CD4-positive, alpha-beta memory T cell (primary cell): ENCODE results near the gene CEBPE. TPM values are rescaled to one million over a fixed set of nuclear protein-coding genes. Genes with fewer than 3 reads are reported as not detected.
A peak's percentile ranks its signal among the peaks of the same experiment; 100 is the strongest.
"Not testable (repeated sequence)": the region's sequence is repeated elsewhere in the genome, so short reads cannot be mapped to it uniquely, and the experiment has no call there.

Experiments
- CTCF ChIA-PET: fragments of 350-600 bp; sonication (Branson Sonifier 250); formaldehyde crosslinking; loops from one replicate; lab custom pipeline; 2021; ENCODE audit warnings: inconsistent platforms; ENCODE audit not compliant: partially characterized antibody; lab: Charles Lee
- POLR2A ChIA-PET: fragments of 350-600 bp; sonication (Branson Sonifier 250); formaldehyde crosslinking; loops from one replicate; lab custom pipeline; 2021; ENCODE audit not compliant: partially characterized antibody; lab: Charles Lee
- DNase-seq, 5 donors: peaks; one replicate each; pipeline versions ENCODE4 v3.0.0 to v3.0.0-alpha.2; 2020 to 2022; ENCODE audit warnings: mixed read lengths in 1 of 5
- H3K27ac ChIP-seq: one replicate; pipeline ENCODE4 v1.7.0; 2013; ENCODE audit warnings: low read depth, low read length
- H3K27me3 ChIP-seq: 2 replicates; pipeline ENCODE4 v1.7.0; 2013; ENCODE audit warnings: mild to moderate bottlenecking, low read length, moderate library complexity; ENCODE audit not compliant: insufficient read depth
- H3K36me3 ChIP-seq: 2 replicates; pipeline ENCODE4 v1.7.0; 2013; ENCODE audit warnings: mild to moderate bottlenecking, low read length, moderate library complexity; ENCODE audit not compliant: insufficient read depth
- H3K4me1 ChIP-seq: 2 replicates; pipeline ENCODE4 v1.7.0; 2013; ENCODE audit warnings: mild to moderate bottlenecking, low read length, moderate library complexity; ENCODE audit not compliant: insufficient read depth
- H3K4me3 ChIP-seq, 2 donors: one replicate each; pipeline ENCODE4 v1.7.0; 2013; ENCODE audit warnings: low read length in 2 of 2, mild to moderate bottlenecking in 1 of 2
- H3K9me3 ChIP-seq, 2 donors: one replicate each; pipeline ENCODE4 v1.7.0; 2013; ENCODE audit warnings: low read length in 2 of 2, control low read depth in 1 of 2; ENCODE audit not compliant: control insufficient read depth in 1 of 2
- H3K27ac Mint-ChIP-seq, 7 donors: one replicate each; pipeline ENCODE4 v1.8.0; 2020 to 2021; ENCODE audit warnings: mixed read lengths in 7 of 7, mild to moderate bottlenecking in 6 of 7, inconsistent platforms in 3 of 7, moderate library complexity in 3 of 7
- H3K27me3 Mint-ChIP-seq, 2 donors: one replicate each; pipeline ENCODE4 v1.8.0; 2020 to 2021; ENCODE audit warnings: mixed read lengths in 2 of 2
- H3K36me3 Mint-ChIP-seq, 2 donors: one replicate each; pipeline ENCODE4 v1.8.0; 2020 to 2021; ENCODE audit warnings: mixed read lengths in 2 of 2, inconsistent platforms in 1 of 2, mild to moderate bottlenecking in 1 of 2
- H3K4me1 Mint-ChIP-seq, 4 donors: one replicate each; pipeline ENCODE4 v1.8.0; 2020 to 2021; ENCODE audit warnings: mixed read lengths in 4 of 4, mild to moderate bottlenecking in 1 of 4
- H3K4me3 Mint-ChIP-seq, 8 donors: one replicate each; pipeline ENCODE4 v1.8.0; 2020 to 2021; ENCODE audit warnings: mixed read lengths in 8 of 8, mild to moderate bottlenecking in 7 of 8, moderate library complexity in 6 of 8, inconsistent platforms in 3 of 8
- H3K9me3 Mint-ChIP-seq, 8 donors: one replicate each; pipeline ENCODE4 v1.8.0; 2020 to 2021; ENCODE audit warnings: mixed read lengths in 8 of 8, mild to moderate bottlenecking in 5 of 8, inconsistent platforms in 3 of 8, moderate library complexity in 1 of 8
- intact Hi-C: fragments of 100-400 bp; cut with micrococcal nuclease; formaldehyde crosslinking; loops from one replicate; pipeline ENCODE4 v1.15.1; 2023
- polyA plus RNA-seq, 2 donors: library from polyadenylated mRNA; unstranded; fragments of 300-500 nt; fragmentation: Illumina TruSeq; gene quantifications; one replicate each; pipeline ENCODE4 v1.2.3, GENCODE V29; 2021
- total RNA-seq, 2 experiments: library from RNA; stranded (reverse); gene quantifications; one replicate each; pipeline ENCODE4 v1.2.3, GENCODE V29; 2021

Gene CEBPE
- total and polyA plus RNA-seq, 4 experiments from 2014 or later, result 0.16 to 0.84 (median 0.52) TPM

DNA sequence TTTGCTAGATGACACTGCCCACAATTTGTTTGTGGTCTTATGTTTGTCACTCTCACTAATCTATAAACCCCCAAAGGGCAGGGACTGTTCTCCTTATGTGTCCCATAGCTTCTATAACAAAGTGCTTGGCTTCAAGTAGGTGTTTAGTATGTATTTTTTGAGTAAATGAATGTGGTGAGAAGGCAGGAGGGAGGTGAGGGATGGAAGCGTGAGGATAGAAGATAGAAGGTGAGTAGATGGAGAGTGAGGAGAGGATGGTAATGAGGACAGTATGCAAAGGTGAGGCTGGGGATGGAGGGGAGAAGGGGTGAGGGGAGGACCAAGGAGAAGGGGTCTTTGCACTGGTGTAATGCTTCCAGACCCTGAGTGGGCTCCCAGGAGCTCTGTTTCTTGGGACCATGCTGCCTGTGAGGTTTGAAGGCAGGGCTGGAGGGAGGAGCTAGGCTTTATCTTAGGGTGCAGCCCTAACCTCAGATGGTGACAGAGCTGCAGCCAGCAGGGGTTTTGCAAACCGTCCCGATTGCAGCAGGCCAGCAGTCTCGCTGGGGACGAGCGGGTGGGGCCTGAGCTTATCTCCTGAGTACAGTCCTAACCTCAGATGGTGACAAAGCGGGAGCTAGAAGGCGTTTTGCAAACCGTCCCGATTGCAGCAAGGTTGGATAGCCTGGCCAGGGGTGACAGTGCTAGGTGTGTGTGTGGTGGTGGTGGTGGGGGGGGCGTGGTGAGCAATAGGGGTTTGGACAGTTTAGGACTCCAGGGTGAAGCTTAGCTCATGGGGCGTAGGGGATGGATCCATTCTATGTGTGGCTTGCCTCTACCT is 6.5 kb downstream of the CEBPE start:
- Histone ChIP-seq H3K4me3 (no peak overlapping the region), H3K27ac (no peak overlapping the region), H3K4me1 (peaks cover 21% of the 10 kb centered on the region), H3K36me3 (no peaks in the 10 kb centered on the region), H3K9me3 (no peaks in the 10 kb centered on the region), H3K27me3 (no peaks in the 10 kb centered on the region)
- Mint-ChIP-seq H3K27me3 (peaks cover 0 to 3% of the 10 kb centered on the region in 2 donors), H3K4me3 (no peak overlapping the region), H3K36me3 (no peaks in the 10 kb centered on the region), H3K27ac (no peak overlapping the region), H3K4me1 (peaks cover 0 to 16% (median 3%) of the 10 kb centered on the region in 4 donors), H3K9me3 (no peaks in the 10 kb centered on the region)
- ChIA-PET CTCF (interaction anchor here (0.9 to 2.5 kb wide), 6 partner anchors 8 to 44 kb away, joined by 3 to 14 read pairs (median 4); no protein-coding TSS in a partner anchor), POLR2A (interaction anchor here (0.5 to 1.2 kb wide), 3 partner anchors 18 to 933 kb away, joined by 3 read pairs; partner anchors contain the start of genes ACIN1 and C14orf119)
- intact Hi-C loops, result no loop called here
- no peak for DNase-seq

DNA sequence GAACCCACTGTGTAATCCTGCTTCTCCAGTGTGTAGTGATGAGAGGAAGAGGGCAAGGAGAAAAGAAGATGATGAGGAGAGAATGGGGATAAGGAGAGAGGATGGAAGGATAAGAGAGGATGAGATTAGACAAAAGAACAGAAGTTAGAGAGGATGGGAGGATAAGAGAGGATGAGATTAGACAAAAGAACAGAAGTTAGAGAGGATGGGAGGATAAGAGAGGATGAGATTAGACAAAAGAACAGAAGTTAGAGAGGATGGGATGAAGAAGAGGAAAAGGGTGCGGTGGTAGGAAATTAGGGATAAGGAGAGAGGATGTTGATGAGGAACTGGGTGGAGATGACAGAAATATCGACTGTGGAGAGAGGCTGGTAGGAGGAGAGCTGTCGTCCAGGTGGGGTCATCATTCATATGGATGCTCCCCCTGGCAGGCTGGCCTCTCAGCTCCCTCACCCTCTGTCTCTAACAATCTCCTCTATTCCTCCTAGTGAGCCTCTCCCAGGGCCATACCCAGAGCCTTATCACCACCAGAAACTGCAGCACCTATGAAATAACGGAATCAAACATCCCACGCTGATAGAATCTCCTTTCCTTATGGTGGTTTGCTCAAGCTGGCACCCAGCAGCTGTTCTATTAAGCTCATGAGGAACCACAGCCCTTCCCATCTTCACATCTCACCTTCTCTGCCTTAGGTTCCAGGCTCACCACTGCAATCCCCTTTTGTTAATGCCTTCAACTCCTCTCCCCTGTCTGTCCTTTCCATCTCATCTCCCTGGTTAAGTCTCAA is 8.3 kb downstream of the CEBPE start:
- intact Hi-C loops, result no loop called here
- DNase-seq, result no peak
- no peaks in the 10 kb centered on the region for H3K9me3 Mint-ChIP-seq
- no peak overlapping the region for H3K4me3 Mint-ChIP-seq
- POLR2A ChIA-PET, result no interaction called here
- peaks cover 6% of the 10 kb centered on the region for H3K4me1 ChIP-seq
- CTCF ChIA-PET, result interaction anchor here (0.6 to 2.5 kb wide), 4 partner anchors 10 to 520 kb away, joined by 4 to 14 read pairs (median 4); no protein-coding TSS in a partner anchor
- no peaks in the 10 kb centered on the region for H3K27me3 ChIP-seq
- H3K36me3 ChIP-seq, result no peaks in the 10 kb centered on the region
- H3K27me3 Mint-ChIP-seq, result peaks cover 0 to 3% of the 10 kb centered on the region in 2 donors
- no peaks in the 10 kb centered on the region for H3K9me3 ChIP-seq
- H3K27ac ChIP-seq, result no peak overlapping the region
- H3K27ac Mint-ChIP-seq, result no peak overlapping the region
- peaks cover 0 to 6% (median under 1%) of the 10 kb centered on the region in 4 donors for H3K4me1 Mint-ChIP-seq
- no peaks in the 10 kb centered on the region for H3K36me3 Mint-ChIP-seq
- no peak overlapping the region for H3K4me3 ChIP-seq

DNA sequence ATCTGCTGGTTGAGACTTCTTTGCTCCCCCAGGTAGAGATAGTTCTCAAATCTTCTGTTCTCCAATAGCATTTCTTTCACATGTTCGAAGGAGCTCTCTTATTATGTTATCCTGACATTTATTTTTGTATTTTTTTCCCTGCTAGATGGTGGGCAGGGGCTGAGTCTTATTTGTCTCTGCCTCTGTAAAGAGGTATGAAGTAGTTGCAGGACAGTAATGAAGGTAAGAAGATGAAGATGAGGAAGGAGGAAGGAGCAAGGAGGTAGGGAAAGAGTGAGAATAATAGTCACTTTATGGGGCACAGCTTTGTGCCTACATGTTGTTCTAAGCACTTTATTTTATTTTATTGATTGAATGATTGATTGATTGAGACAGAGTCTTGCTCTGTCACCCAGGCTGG is 9.3 kb downstream of the CEBPE start:
- no peaks in the 10 kb centered on the region for H3K9me3 Mint-ChIP-seq

DNA sequence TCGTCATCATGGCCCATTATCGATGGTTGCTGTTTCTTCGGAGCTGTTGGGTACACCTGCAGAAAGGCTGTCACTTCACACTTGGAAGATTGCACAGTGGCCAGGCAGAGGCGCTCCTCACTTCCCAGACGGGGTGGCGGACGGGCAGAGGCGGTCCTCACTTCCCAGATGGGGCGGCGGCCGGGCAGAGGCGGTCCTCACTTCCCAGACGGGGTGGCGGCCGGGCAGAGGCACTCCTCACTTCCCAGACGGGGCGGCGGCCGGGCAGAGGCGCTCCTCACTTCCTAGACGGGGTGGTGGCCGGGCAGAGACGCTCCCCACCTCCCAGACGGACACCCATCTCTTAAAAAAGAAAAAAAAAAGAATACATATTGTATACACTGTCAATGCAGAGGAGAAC is 10.9 kb downstream of the CEBPE start:
- H3K27ac ChIP-seq, H3K4me3 Mint-ChIP-seq, H3K4me1 Mint-ChIP-seq, H3K36me3 Mint-ChIP-seq, intact Hi-C loops, DNase-seq, H3K27me3 ChIP-seq, H3K27ac Mint-ChIP-seq, H3K4me1 ChIP-seq, H3K36me3 ChIP-seq, H3K9me3 Mint-ChIP-seq, POLR2A ChIA-PET, H3K27me3 Mint-ChIP-seq, H3K9me3 ChIP-seq, H3K4me3 ChIP-seq: not testable (repeated sequence)
- CTCF ChIA-PET, result interaction anchor here (0.6 to 2.0 kb wide), 3 partner anchors 11 to 39 kb away, joined by 3 to 6 read pairs (median 6); no protein-coding TSS in a partner anchor

More for the DNA sequence above, 9.3 kb downstream of the CEBPE start:
- H3K9me3 ChIP-seq, result no peaks in the 10 kb centered on the region
- H3K36me3 Mint-ChIP-seq, result no peaks in the 10 kb centered on the region
- no peak overlapping the region for H3K27ac ChIP-seq
- H3K36me3 ChIP-seq, result no peaks in the 10 kb centered on the region
- ChIA-PET CTCF (interaction anchor here (0.7 to 2.0 kb wide), 5 partner anchors 10 to 54 kb away, joined by 3 to 6 read pairs (median 4); no protein-coding TSS in a partner anchor), POLR2A (no interaction called here)
- intact Hi-C loops, result no loop called here
- no peaks in the 10 kb centered on the region for H3K27me3 ChIP-seq
- H3K27ac Mint-ChIP-seq, result no peak overlapping the region
- no peak for DNase-seq
- no peaks in the 10 kb centered on the region for H3K27me3 Mint-ChIP-seq
- H3K4me3 ChIP-seq, result no peak overlapping the region
- H3K4me1 ChIP-seq, result peaks cover 3% of the 10 kb centered on the region
- no peak overlapping the region for H3K4me3 Mint-ChIP-seq
- H3K4me1 Mint-ChIP-seq, result peaks cover 0 to 6% (median under 1%) of the 10 kb centered on the region in 4 donors

DNA sequence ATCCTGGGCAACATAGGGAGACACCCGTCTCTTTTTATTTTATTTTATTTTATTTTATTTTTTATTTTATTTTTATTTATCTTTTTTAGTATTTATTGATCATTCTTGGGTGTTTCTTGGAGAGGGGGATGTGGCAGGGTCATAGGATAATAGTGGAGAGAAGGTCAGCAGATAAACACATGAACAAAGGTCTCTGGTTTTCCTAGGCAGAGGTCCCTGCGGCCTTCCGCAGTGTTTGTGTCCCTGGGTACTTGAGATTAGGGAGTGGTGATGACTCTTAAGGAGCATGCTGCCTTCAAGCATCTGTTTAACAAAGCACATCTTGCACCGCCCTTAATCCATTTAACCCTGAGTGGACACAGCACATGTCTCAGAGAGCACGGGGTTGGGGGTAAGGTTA is 11.4 kb downstream of the CEBPE start:
- CTCF ChIA-PET, H3K27me3 ChIP-seq, H3K36me3 Mint-ChIP-seq: not testable (repeated sequence)

DNA sequence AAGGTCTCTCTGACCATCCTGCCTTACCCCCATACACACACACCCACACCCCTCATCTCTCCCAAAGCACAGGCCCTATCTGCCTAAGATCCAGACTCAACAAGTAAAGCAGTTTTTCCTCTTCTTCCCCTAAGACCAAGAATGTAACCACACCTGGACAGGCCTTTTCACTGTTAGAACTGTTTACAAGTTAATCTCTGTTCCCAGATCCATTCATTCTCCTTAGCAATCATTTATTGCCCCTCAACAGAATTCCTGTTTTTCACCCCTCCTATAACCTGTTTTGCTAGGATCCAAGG is 12.4 kb downstream of the CEBPE start:
- H3K4me3 ChIP-seq, result no peak overlapping the region
- intact Hi-C loops, result no loop called here
- H3K36me3 Mint-ChIP-seq, result no peaks in the 10 kb centered on the region
- no peak overlapping the region for H3K27ac ChIP-seq
- H3K4me3 Mint-ChIP-seq, result no peak overlapping the region
- H3K4me1 ChIP-seq, result no peaks in the 10 kb centered on the region
- H3K27me3 ChIP-seq, result no peaks in the 10 kb centered on the region
- H3K27ac Mint-ChIP-seq, result no peak overlapping the region
- no peaks in the 10 kb centered on the region for H3K9me3 Mint-ChIP-seq
- H3K36me3 ChIP-seq, result no peaks in the 10 kb centered on the region
- ChIA-PET CTCF (no interaction called here), POLR2A (no interaction called here)
- H3K27me3 Mint-ChIP-seq, result no peaks in the 10 kb centered on the region
- no peaks in the 10 kb centered on the region for H3K9me3 ChIP-seq
- DNase-seq, result no peak
- no peaks in the 10 kb centered on the region for H3K4me1 Mint-ChIP-seq

More for the DNA sequence above, 11.4 kb downstream of the CEBPE start:
- H3K9me3 ChIP-seq, POLR2A ChIA-PET, H3K36me3 ChIP-seq, H3K27ac ChIP-seq, DNase-seq, H3K4me3 ChIP-seq, H3K4me1 Mint-ChIP-seq, intact Hi-C loops, H3K27me3 Mint-ChIP-seq, H3K9me3 Mint-ChIP-seq, H3K4me3 Mint-ChIP-seq, H3K4me1 ChIP-seq, H3K27ac Mint-ChIP-seq: not testable (repeated sequence)

DNA sequence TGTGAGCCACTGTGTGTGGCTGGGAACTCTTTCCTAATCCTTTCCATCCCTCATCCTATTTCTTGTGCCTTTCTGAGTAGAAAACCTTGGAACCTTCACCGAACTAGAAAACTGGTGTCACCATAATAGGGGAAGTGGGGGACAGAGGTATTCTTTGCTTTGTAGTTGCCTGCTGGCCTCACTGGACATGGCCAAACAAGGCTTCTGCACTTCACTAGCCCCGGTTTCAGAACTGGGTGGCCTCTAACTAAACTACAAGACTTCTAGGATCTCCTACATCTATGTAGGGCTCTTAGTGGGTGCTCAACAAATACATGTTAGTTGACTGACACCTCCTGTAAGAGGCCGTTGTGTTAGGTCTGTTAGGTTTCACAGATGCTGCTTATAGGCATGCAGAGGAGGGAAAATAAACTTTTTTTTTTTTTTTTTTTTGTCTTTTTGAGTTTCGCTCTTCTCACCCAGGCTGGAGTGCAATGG is 13.7 kb downstream of the CEBPE start:
- no peaks in the 10 kb centered on the region for H3K27me3 ChIP-seq
- no peak for DNase-seq
- peaks cover 0 to 3% of the 10 kb centered on the region in 2 donors for H3K36me3 Mint-ChIP-seq
- ChIA-PET CTCF (no interaction called here), POLR2A (no interaction called here)
- no peaks in the 10 kb centered on the region for H3K4me1 ChIP-seq
- H3K27me3 Mint-ChIP-seq, result no peaks in the 10 kb centered on the region
- no peak overlapping the region for H3K4me3 Mint-ChIP-seq
- H3K36me3 ChIP-seq, result no peaks in the 10 kb centered on the region
- intact Hi-C loops, result no loop called here
- no peak overlapping the region for H3K4me3 ChIP-seq
- H3K4me1 Mint-ChIP-seq, result peaks cover 0 to under 1% (median 0%) of the 10 kb centered on the region in 4 donors
- H3K27ac ChIP-seq, result no peak overlapping the region
- peak overlapping the region in 1 of 7 donors; percentile 4 for H3K27ac Mint-ChIP-seq
- H3K9me3 Mint-ChIP-seq, result no peaks in the 10 kb centered on the region
- no peaks in the 10 kb centered on the region for H3K9me3 ChIP-seq
